Measurements from ENCODE around the gene UNC45A.

Gene UNC45A

DNA sequence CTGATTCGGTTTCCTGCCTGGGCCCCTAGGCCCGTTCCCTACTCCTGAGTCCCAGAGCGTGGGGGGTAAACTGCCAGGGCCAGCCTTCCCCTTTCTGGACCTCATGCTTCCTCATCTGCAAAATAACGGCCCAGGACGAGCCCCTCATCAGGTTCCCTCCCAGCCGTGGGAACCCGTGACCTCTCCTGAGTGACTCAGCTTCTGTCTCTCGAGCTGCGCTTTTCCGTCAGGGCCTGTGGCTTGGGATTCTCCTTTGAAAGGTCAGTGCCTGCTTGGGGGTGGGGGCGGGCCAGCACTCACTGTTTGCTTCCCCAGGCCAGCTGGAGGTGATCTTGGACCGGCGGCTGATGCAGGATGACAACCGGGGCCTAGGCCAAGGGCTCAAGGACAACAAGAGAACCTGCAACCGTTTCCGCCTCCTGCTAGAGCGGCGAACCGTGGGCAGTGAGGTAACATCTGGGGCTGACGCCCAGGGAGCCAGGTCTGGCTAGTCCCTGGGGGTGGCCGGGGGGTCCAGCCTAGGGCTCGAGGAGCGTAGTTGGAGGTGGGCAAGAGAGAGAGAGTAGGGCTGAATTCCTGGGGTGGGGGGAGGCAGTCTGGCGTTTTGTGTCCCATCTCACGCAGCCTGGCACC lies 19.2 kb upstream of the UNC45A start:
- Histone ChIP-seq H3K4me3 (ENCODE audit: low read depth, low read length) (no peak overlapping the region), H3K36me3 (no peaks in the 10 kb centered on the region; the same call in 1 of the 2 replicates)

DNA sequence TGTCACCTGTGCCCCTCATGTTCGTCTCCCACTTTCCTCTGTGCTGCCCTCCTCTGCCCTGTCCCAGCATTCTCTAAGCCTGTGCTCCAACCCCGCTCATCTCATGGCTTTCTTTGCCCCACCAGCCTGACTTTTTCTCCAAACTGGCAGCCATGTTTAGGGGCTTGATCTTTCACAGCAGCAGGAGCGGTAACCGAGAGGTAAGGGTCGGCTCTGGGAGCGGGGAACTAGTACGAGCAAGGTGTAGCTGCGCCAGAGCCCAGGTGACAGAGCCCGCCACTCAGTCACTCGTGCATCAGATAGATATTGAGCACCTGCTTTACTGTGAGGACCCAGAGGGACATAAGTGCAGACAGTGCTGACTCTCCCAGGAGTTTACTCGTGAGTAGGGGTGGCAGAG lies 18.6 kb upstream of the UNC45A start:
- TF ChIP-seq, protein P1, sequence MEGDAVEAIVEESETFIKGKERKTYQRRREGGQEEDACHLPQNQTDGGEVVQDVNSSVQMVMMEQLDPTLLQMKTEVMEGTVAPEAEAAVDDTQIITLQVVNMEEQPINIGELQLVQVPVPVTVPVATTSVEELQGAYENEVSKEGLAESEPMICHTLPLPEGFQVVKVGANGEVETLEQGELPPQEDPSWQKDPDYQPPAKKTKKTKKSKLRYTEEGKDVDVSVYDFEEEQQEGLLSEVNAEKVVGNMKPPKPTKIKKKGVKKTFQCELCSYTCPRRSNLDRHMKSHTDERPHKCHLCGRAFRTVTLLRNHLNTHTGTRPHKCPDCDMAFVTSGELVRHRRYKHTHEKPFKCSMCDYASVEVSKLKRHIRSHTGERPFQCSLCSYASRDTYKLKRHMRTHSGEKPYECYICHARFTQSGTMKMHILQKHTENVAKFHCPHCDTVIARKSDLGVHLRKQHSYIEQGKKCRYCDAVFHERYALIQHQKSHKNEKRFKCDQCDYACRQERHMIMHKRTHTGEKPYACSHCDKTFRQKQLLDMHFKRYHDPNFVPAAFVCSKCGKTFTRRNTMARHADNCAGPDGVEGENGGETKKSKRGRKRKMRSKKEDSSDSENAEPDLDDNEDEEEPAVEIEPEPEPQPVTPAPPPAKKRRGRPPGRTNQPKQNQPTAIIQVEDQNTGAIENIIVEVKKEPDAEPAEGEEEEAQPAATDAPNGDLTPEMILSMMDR (IDR thresholded peaks at IDR 0.05; ENCODE audit: low read depth, low read length) = no peak
- no peak for DNase-seq
- Histone ChIP-seq H3K4me3 (ENCODE audit: low read depth, low read length) (no peak overlapping the region), H3K27ac (no peak overlapping the region), H3K9me3 (ENCODE audit: severe bottlenecking) (no peaks in the 10 kb centered on the region), H3K27me3 (ENCODE audit: insufficient read depth, low read depth, severe bottlenecking) (no peaks in the 10 kb centered on the region), H3K36me3 (no peaks in the 10 kb centered on the region; the same call in 1 of the 2 replicates)

More for the DNA sequence above, 19.2 kb upstream of the UNC45A start:
- TF ChIP-seq, protein P1 (IDR thresholded peaks at IDR 0.05; ENCODE audit: low read depth, low read length) = no peak
- H3K27ac ChIP-seq = no peak overlapping the region
- no peaks in the 10 kb centered on the region for H3K9me3 ChIP-seq (ENCODE audit: severe bottlenecking)
- DNase-seq = no peak
- H3K27me3 ChIP-seq (ENCODE audit: insufficient read depth, low read depth, severe bottlenecking) = no peaks in the 10 kb centered on the region

DNA sequence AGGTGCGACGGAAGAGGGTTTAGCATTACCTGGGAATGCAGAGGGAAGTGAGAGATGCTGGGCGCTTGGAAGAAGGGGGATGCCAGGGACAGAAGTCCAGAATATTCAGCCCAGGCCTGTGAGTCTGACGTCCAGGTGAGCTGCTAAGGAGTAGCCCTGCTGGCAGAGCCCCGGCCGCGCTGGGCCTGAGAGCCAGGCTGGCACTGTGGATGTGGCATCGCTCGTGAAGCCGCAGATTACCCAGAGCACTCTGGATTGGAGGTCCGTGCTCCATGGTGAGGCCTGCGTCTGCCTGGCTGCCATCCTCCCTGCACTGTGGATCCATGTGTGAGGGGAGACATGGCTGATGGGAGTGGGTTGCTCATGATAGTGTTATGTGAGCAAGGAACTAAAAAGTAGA lies 17.5 kb upstream of the UNC45A start:
- no peaks in the 10 kb centered on the region for H3K27me3 ChIP-seq (ENCODE audit: insufficient read depth, low read depth, severe bottlenecking)
- no peaks in the 10 kb centered on the region for H3K9me3 ChIP-seq (ENCODE audit: severe bottlenecking)
- no peaks in the 10 kb centered on the region; the same call in 1 of the 2 replicates for H3K36me3 ChIP-seq
- no peak overlapping the region for H3K4me3 ChIP-seq (ENCODE audit: low read depth, low read length)
- TF ChIP-seq, protein P1 (IDR thresholded peaks at IDR 0.05; ENCODE audit: low read depth, low read length) = no peak
- H3K27ac ChIP-seq = no peak overlapping the region
- DNase-seq = no peak

DNA sequence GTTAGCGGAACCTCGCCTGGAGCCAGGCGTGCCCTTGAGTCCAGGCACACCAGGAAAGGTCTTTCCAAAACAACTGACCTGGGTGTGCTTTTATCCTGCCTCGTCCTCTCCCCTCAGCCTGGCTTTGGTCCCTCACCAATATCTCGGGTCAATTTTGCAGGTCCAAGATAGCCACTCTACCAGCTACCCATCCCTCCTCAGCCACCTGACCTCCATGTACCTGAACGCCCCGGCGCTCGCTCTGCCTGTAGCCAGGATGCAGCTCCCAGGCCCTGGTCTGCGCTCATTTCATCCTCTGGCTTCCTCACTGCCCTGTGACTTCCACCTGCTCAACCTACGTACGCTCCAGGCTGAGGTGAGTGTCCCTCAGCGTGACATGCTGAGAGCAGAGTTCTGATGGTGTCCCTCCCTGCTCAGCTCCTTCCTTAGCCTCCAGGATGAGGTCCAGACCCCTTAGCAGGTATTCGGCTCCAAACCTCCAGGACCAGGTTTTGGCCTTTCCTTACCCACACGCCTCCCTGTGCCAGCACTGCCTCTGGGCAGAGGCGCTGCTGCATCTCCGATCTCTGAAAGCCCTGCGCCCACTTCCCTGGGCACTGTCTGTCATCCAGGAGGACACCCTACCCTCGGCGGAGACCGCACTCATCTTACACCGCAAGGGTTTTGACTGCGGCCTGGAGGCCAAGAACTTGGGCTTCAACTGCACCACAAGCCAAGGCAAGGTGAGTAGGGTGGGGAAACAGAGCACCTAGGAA lies 16.9 kb upstream of the UNC45A start:
- Histone ChIP-seq H3K27me3 (ENCODE audit: insufficient read depth, low read depth, severe bottlenecking) (no peaks in the 10 kb centered on the region), H3K36me3 (no peaks in the 10 kb centered on the region; the same call in 1 of the 2 replicates), H3K4me3 (ENCODE audit: low read depth, low read length) (no peak overlapping the region), H3K27ac (no peak overlapping the region), H3K9me3 (ENCODE audit: severe bottlenecking) (no peaks in the 10 kb centered on the region)
- DNase-seq = no peak
- TF ChIP-seq, protein P1 (IDR thresholded peaks at IDR 0.05; ENCODE audit: low read depth, low read length) = no peak

DNA sequence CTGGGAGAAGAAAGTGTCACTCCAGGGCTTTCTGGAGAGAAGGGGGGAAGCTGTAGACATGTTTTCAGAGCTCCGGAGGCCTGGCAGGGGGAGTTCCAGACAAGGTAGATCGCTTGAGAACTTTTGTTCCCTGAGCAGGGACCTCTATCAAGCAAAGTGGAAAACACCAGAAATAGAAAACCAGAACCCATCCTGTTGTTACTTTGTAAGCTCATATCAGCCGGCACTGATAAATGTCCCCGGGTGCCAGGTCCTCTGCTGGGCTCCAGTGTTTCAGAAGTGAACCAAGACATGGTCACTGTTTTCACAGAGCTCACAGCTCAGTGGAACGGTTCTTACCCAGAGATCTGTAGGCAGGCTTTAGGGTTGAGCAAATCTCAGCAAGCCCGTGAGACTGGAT lies 16.2 kb upstream of the UNC45A start:
- TF ChIP-seq, protein P1 (IDR thresholded peaks at IDR 0.05; ENCODE audit: low read depth, low read length) = no peak
- H3K9me3 ChIP-seq (ENCODE audit: severe bottlenecking) = no peaks in the 10 kb centered on the region
- no peaks in the 10 kb centered on the region for H3K27me3 ChIP-seq (ENCODE audit: insufficient read depth, low read depth, severe bottlenecking)
- no peak for DNase-seq
- no peak overlapping the region for H3K27ac ChIP-seq
- no peak overlapping the region for H3K4me3 ChIP-seq (ENCODE audit: low read depth, low read length)
- no peaks in the 10 kb centered on the region; the same call in 1 of the 2 replicates for H3K36me3 ChIP-seq
